Suppressor macrophage treated with lipopolysaccharide for 4 hours (primary cell): ENCODE measurements around the gene RILPL2.
"Not testable (repeated sequence)": the region's sequence is repeated elsewhere in the genome, so short reads cannot be mapped to it uniquely, and the experiment has no call there.

Experiments
- DNase-seq: peaks from one replicate; pipeline ENCODE4 v3.0.0-alpha.2; 2020

RILPL2 gene

GRCh38 chr12:123449249-123449733 is 12.8 kb upstream of the RILPL2 start:
- DNase-seq, result peak; percentile 91

GRCh38 chr12:123446333-123446713 is 9.8 kb upstream of the RILPL2 start:
- no peak for DNase-seq

GRCh38 chr12:123445388-123446332 is 9.2 kb upstream of the RILPL2 start:
- DNase-seq, result peak; percentile 35

GRCh38 chr12:123444092-123445026 is 7.9 kb upstream of the RILPL2 start:
- peak; percentile 84 for DNase-seq

- no peak for DNase-seq
Measured at GRCh38 chr12:123442774-123443173, 6.3 kb upstream of the RILPL2 start.

- no peak for DNase-seq
Measured at GRCh38 chr12:123441523-123442164, 5.2 kb upstream of the RILPL2 start.

GRCh38 chr12:123435636-123436016 is 858 bp downstream of the RILPL2 start:
- DNase-seq, result no peak

GRCh38 chr12:123433615-123434014 is 2.9 kb downstream of the RILPL2 start:
- DNase-seq, result no peak

- DNase-seq, result peak; percentile 96
Measured at GRCh38 chr12:123431951-123432817, 4.3 kb downstream of the RILPL2 start.

- not testable (repeated sequence) for DNase-seq
Measured at GRCh38 chr12:123429101-123429500, 7.4 kb downstream of the RILPL2 start.

GRCh38 chr12:123428591-123428990 is 7.9 kb downstream of the RILPL2 start:
- DNase-seq, result no peak

GRCh38 chr12:123427036-123427769 is 9.3 kb downstream of the RILPL2 start:
- no peak for DNase-seq

GRCh38 chr12:123421314-123421713 is 15.2 kb downstream of the RILPL2 start:
- DNase-seq, result no peak

- no peak for DNase-seq
Measured at GRCh38 chr12:123410041-123410412, 26.5 kb downstream of the RILPL2 start.

- not testable (repeated sequence) for DNase-seq
Measured at GRCh38 chr12:123409284-123410040, 27.0 kb downstream of the RILPL2 start.

GRCh38 chr12:123408619-123409018 is 27.9 kb downstream of the RILPL2 start:
- DNase-seq, result not testable (repeated sequence)

- not testable (repeated sequence) for DNase-seq
Measured at GRCh38 chr12:123407934-123408333, 28.6 kb downstream of the RILPL2 start.

GRCh38 chr12:123407269-123407668 is 29.2 kb downstream of the RILPL2 start:
- not testable (repeated sequence) for DNase-seq

GRCh38 chr12:123404581-123404980 is 31.9 kb downstream of the RILPL2 start:
- DNase-seq, result no peak
